Panc1 (cell line): ENCODE measurements around the gene ST8SIA5. TPM values are rescaled to one million over a fixed set of nuclear protein-coding genes. Genes with fewer than 3 reads are reported as not detected.

Source experiments
- ATAC-seq: fragments of 200-7000 bp; cut with Tn5 transposase; 2 replicates; pipeline ENCODE4 v1.9.1; 2020; ENCODE audit warnings: mild to moderate bottlenecking, moderate library complexity
- BruUV-seq: library from RNA; stranded (reverse); fragments of 400-500 nt; replicated peaks from 2 replicates; lab custom pipeline; 2021; lab: Mats Ljungman, UMichigan
- CTCF ChIA-PET: fragments of 300-600 bp; sonication (Branson Sonifier 250); formaldehyde crosslinking; loops from one replicate; lab custom pipeline; 2022; ENCODE audit warnings: antibody characterized with exemption; lab: Charles Lee
- POLR2A ChIA-PET: fragments of 300-600 bp; sonication (Branson Sonifier 250); formaldehyde crosslinking; loops from one replicate; lab custom pipeline; 2022; ENCODE audit warnings: antibody characterized with exemption; lab: Charles Lee
- DNase-seq: peaks from one replicate; pipeline ENCODE4 v3.0.0-alpha.2; 2010; ENCODE audit warnings: low read depth, low spot score
- H3K27ac ChIP-seq: 2 replicates; pipeline ENCODE4 v1.5.1; 2011; ENCODE audit warnings: mild to moderate bottlenecking, low read length, inconsistent platforms
- H3K27me3 ChIP-seq: fragments of 200-500 bp; sonication (Bioruptor generic); 2 replicates; pipeline ENCODE4 v1.6.0; 2014; ENCODE audit warnings: low read length, inconsistent platforms; ENCODE audit not compliant: control insufficient read depth, insufficient read depth
- H3K36me3 ChIP-seq: fragments of 200-500 bp; sonication (Bioruptor generic); 2 replicates; pipeline ENCODE4 v1.5.1; 2014; ENCODE audit warnings: inconsistent platforms, mild to moderate bottlenecking, low read length, moderate library complexity; ENCODE audit not compliant: control insufficient read depth, insufficient read depth
- H3K4me1 ChIP-seq: 2 replicates; pipeline ENCODE4 v1.5.1; 2011; ENCODE audit warnings: inconsistent platforms, mild to moderate bottlenecking, low read length, moderate library complexity; ENCODE audit not compliant: control insufficient read depth, insufficient read depth
- H3K4me3 ChIP-seq, 2 experiments: 2 replicates each; pipeline ENCODE4 v1.5.1; 2011 to 2012; ENCODE audit warnings: low read depth in 2 of 2, low read length in 2 of 2, mild to moderate bottlenecking in 2 of 2, inconsistent platforms in 1 of 2, moderate library complexity in 1 of 2
- H3K9me3 ChIP-seq: fragments of 200-500 bp; sonication (Bioruptor generic); 2 replicates; pipeline ENCODE4 v1.5.1; 2014; ENCODE audit warnings: low read depth, mild to moderate bottlenecking, inconsistent platforms, low read length, moderate library complexity; ENCODE audit not compliant: control insufficient read depth, insufficient read depth
- CTCF ChIP-seq: fragments of 450-650 bp; IDR thresholded peaks from 2 replicates; pipeline ENCODE4 v1.5.1; 2017; ENCODE audit warnings: mild to moderate bottlenecking
- POLR2AphosphoS5 ChIP-seq: IDR thresholded peaks from 2 replicates; pipeline ENCODE4 v1.6.1; 2012; ENCODE audit warnings: mild to moderate bottlenecking, low read depth, low read length, moderate library complexity
- REST ChIP-seq, 2 experiments: IDR thresholded peaks; 2 replicates each; pipeline ENCODE4 v1.6.1; 2011 to 2012; ENCODE audit warnings: low read depth in 2 of 2, control low read depth in 1 of 2, low read length in 1 of 2, mild to moderate bottlenecking in 1 of 2, moderate library complexity in 1 of 2; ENCODE audit not compliant: insufficient read depth in 1 of 2
- SIN3A ChIP-seq: IDR thresholded peaks from 2 replicates; pipeline ENCODE4 v1.6.1; 2012; ENCODE audit warnings: low read depth, mild to moderate bottlenecking, low read length, moderate library complexity, borderline replicate concordance; ENCODE audit not compliant: insufficient read depth
- TCF7L2 ChIP-seq: IDR thresholded peaks from 2 replicates; pipeline ENCODE4 v1.6.1; 2011; ENCODE audit warnings: mild to moderate bottlenecking, low read depth, low read length, inconsistent platforms
- in situ Hi-C: cut with HindIII; loops from 2 replicates; pipeline ENCODE4 v1.10.0; 2016; ENCODE audit warnings: low sequenced_read_pairs, low pct_unique_long_range_greater_than_20kb
- intact Hi-C: fragments of 100-400 bp; cut with micrococcal nuclease; formaldehyde crosslinking; loops from one replicate; pipeline ENCODE4 v1.10.0; 2022; ENCODE audit not compliant: unreplicated experiment
- total RNA-seq: library from RNA; stranded (reverse); gene quantifications from one replicate; pipeline ENCODE4 v1.2.1, GENCODE V29; 2021; ENCODE audit not compliant: unreplicated experiment

The ST8SIA5 gene
- total RNA-seq, 1 experiment from 2014 or later = 0.15 TPM

GRCh38 chr18:46675112-46675511 lies 81.7 kb downstream of the ST8SIA5 start:
- Histone ChIP-seq H3K27me3 (no peaks in the 10 kb centered on the region), H3K27ac (peak overlapping the region; percentile 48; the same call in 1 of the 2 replicates), H3K36me3 (no peaks in the 10 kb centered on the region), H3K4me3 (no peak overlapping the region), H3K9me3 (no peaks in the 10 kb centered on the region), H3K4me1 (peaks cover 10% of the 10 kb centered on the region)
- BruUV-seq = no TSS peak
- ChIA-PET CTCF (interaction anchor here (0.7 kb wide), 1 partner anchor 17 kb away, joined by 5 read pairs; no protein-coding TSS in a partner anchor), POLR2A (no interaction called here)
- in situ Hi-C loops (no loop called here), intact Hi-C loops (no loop called here)
- TF ChIP-seq TCF7L2 (no peak), POLR2AphosphoS5 (no peak), REST (IDR thresholded peaks at IDR 0.05; ENCODE audit: insufficient read depth in 1 of 2, low read depth in 2 of 2, low read length in 1 of 2) (no peak), CTCF (no peak), SIN3A (no peak)
- ATAC-seq (no peak), DNase-seq (no peak)

- no peaks in the 10 kb centered on the region for H3K36me3 ChIP-seq
- in situ Hi-C loops (no loop called here), intact Hi-C loops (no loop called here)
- TF ChIP-seq SIN3A (no peak), CTCF (no peak), TCF7L2 (no peak), REST (IDR thresholded peaks at IDR 0.05; ENCODE audit: insufficient read depth in 1 of 2, low read depth in 2 of 2, low read length in 1 of 2) (no peak), POLR2AphosphoS5 (no peak)
- peaks cover 7% of the 10 kb centered on the region; the same call in 1 of the 2 replicates for H3K4me1 ChIP-seq
- H3K27ac ChIP-seq = no peak overlapping the region
- ChIA-PET CTCF (no interaction called here), POLR2A (no interaction called here)
- no TSS peak for BruUV-seq
- DNase-seq (no peak), ATAC-seq (no peak)
- no peaks in the 10 kb centered on the region for H3K9me3 ChIP-seq
- H3K4me3 ChIP-seq = no peak overlapping the region
- no peaks in the 10 kb centered on the region for H3K27me3 ChIP-seq
Observed at GRCh38 chr18:46672062-46672970, 84.5 kb downstream of the ST8SIA5 start.
